HG02943 (cell line): ENCODE measurements around the gene C10orf53.

Experiments
- ATAC-seq: cut with Tn5 transposase; IDR thresholded peaks from one replicate; pipeline ENCODE4 v1.9.1; 2021; ENCODE audit warnings: mild to moderate bottlenecking, low read depth, moderate library complexity; ENCODE audit not compliant: unreplicated experiment

C10orf53 gene

GRCh38 chr10:49736564-49737113 lies 57.2 kb downstream of the C10orf53 start:
- no peak for ATAC-seq

- ATAC-seq = no peak
Observed at GRCh38 chr10:49737474-49738201, 58.2 kb downstream of the C10orf53 start.

- ATAC-seq = no peak
Observed at GRCh38 chr10:49738616-49739360, 59.3 kb downstream of the C10orf53 start.

GRCh38 chr10:49739426-49739825 lies 60.0 kb downstream of the C10orf53 start:
- no peak for ATAC-seq

- no peak for ATAC-seq
Observed at GRCh38 chr10:49740346-49741107, 61.1 kb downstream of the C10orf53 start.

- no peak for ATAC-seq
Observed at GRCh38 chr10:49741108-49741995, 61.9 kb downstream of the C10orf53 start.

GRCh38 chr10:49742683-49743463 lies 63.4 kb downstream of the C10orf53 start:
- ATAC-seq = no peak

GRCh38 chr10:49743464-49744075 lies 64.1 kb downstream of the C10orf53 start:
- ATAC-seq = no peak

- no peak for ATAC-seq
Observed at GRCh38 chr10:49744091-49744685, 64.7 kb downstream of the C10orf53 start.

GRCh38 chr10:49744924-49745605 lies 65.6 kb downstream of the C10orf53 start:
- ATAC-seq = no peak

- no peak for ATAC-seq
Observed at GRCh38 chr10:49745756-49746155, 66.3 kb downstream of the C10orf53 start.

GRCh38 chr10:49746626-49747302 lies 67.3 kb downstream of the C10orf53 start:
- no peak for ATAC-seq
